ENCODE measurements around the gene AP1G1.

AP1G1 gene

DNA sequence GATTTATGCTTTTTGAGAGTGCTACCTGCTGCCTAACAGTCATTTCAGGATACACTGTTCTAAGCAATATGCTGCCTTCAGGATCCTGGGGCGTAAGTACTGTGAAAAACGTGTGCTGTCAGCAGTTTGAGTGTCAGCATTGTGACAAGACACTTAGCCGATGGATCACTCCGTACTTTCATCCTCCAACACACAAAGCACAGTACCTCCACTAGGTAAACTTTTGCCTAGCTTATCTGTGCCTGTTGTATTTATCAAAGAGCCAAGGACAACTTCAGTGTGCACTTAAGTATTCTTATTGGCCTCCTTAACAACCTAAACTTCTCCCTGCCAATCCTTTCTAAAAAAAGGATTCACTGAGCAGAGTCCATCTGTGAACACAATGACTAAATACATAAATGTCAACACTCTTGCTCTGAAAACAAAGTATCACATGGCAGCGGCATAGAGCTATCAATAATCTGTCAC lies 50.3 kb downstream of the AP1G1 start:
- H3K4me3 ChIP-seq (ENCODE audit: low read depth, low read length), result no peak overlapping the region
- no peak for TF ChIP-seq CTCF (IDR thresholded peaks at IDR 0.05; ENCODE audit: insufficient read depth, low read depth, low read length, missing control alignments)
- DNase-seq (ENCODE audit: low read depth), result no peak

DNA sequence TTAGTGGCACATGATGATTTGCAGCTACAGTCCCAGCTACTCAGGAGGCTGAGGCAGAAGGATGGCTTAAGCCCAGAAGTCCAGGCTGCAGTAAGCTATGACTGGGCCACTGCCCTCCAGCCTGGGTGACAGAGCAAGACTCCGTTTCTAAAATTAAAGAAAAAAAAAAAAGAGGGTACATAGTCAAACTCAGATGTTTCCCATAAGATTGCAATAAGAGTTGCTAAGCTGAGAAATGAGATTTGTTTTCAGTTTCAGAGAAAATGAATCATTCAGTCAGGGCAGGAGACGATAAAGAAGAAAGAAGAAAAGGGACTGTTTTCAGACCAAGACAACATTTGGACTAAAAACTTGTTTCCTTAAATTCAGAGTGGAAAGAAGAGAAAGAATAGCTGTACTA lies 54.0 kb downstream of the AP1G1 start:
- no peak overlapping the region for H3K4me3 ChIP-seq (ENCODE audit: low read depth, low read length)
- DNase-seq (ENCODE audit: low read depth), result peak; percentile 2
- no peak for TF ChIP-seq CTCF (IDR thresholded peaks at IDR 0.05; ENCODE audit: insufficient read depth, low read depth, low read length, missing control alignments)

DNA sequence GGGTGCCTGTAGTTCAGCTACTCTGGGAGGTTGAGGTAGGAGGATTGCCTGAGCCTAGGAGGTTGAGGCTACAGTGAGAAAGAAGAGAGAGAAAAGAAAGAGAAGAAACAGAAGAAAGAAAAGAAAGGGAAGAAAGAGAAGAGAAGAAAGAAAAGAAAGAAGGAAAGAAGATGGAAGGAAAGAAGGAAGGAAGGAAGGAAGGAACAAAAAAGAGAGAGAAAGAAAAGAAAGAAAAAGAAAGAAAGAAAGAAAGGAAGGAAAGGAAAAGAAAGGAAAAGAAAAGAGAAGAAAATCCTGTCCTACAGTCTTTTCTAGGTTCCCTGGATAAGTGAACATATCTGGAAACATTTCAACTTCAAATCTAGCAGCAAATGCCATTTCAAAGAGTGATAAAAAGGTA lies 54.5 kb downstream of the AP1G1 start:
- TF ChIP-seq CTCF (IDR thresholded peaks at IDR 0.05; ENCODE audit: insufficient read depth, low read depth, low read length, missing control alignments), result no peak
- DNase-seq (ENCODE audit: low read depth), result no peak
- H3K4me3 ChIP-seq (ENCODE audit: low read depth, low read length), result no peak overlapping the region

- no peak for TF ChIP-seq CTCF (IDR thresholded peaks at IDR 0.05; ENCODE audit: insufficient read depth, low read depth, low read length, missing control alignments)
Measured at GRCh38 chr16:71748226-71748625, 60.4 kb downstream of the AP1G1 start.

GRCh38 chr16:71746442-71747046 lies 62.1 kb downstream of the AP1G1 start:
- no peak overlapping the region for H3K4me3 ChIP-seq (ENCODE audit: low read depth, low read length)
- TF ChIP-seq CTCF (IDR thresholded peaks at IDR 0.05; ENCODE audit: insufficient read depth, low read depth, low read length, missing control alignments), result peak; percentile 44
- DNase-seq (ENCODE audit: low read depth), result peak; percentile 40

More at GRCh38 chr16:71748226-71748625, 60.4 kb downstream of the AP1G1 start:
- DNase-seq (ENCODE audit: low read depth), result no peak
- H3K4me3 ChIP-seq (ENCODE audit: low read depth, low read length), result no peak overlapping the region

DNA sequence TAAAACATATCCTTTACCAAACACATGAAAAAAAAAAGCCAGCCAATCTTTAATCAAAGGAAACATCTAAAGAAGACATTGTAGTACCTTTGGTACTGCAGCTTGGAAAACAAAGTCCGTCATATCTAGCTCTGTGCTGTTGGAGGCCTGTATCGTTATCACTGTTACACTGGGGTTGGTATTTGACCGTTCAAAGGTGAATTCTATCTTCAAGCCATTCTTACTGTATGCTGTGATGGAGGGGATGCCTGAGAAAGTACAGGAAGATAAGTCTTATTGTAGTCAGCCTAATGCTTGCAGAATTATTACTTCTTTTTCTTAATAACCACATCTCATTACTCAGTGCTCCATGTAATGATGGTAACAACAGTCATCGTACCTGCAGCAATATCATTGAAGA lies 69.8 kb downstream of the AP1G1 start:
- no peak overlapping the region for H3K4me3 ChIP-seq (ENCODE audit: low read depth, low read length)
- no peak for DNase-seq (ENCODE audit: low read depth)
- no peak for TF ChIP-seq CTCF (IDR thresholded peaks at IDR 0.05; ENCODE audit: insufficient read depth, low read depth, low read length, missing control alignments)

DNA sequence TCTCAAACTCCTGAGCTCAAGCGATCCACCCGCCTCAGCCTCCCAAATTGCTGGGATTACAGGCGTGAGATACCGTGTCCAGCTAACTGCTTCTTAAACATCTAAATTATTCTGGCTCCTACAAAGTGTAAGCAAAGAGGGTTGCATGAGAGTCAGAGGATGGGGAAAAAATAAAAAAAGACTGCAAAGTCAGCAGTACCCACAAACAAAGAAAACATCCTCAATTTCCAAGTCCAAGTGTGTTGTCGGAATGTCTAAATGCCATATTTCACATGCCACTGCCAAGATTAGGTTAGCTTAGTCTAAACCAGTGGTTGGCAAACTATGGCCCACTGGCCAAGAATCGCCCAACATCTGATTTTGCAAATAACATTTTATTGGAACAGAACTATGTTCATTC lies 71.1 kb downstream of the AP1G1 start:
- H3K4me3 ChIP-seq (ENCODE audit: low read depth, low read length), result no peak overlapping the region
- no peak for DNase-seq (ENCODE audit: low read depth)
- no peak for TF ChIP-seq CTCF (IDR thresholded peaks at IDR 0.05; ENCODE audit: insufficient read depth, low read depth, low read length, missing control alignments)

All from GM12865 (cell line).